BLaER1 treated with 17β-estradiol and CSF1 and Interleukin-3, amounts not matched to agents 10 nM and 100 nM (cell line): ENCODE data around the gene FSTL4.

ENCODE experiments used
- H3K27ac ChIP-seq, 11 experiments: shearing (Covaris generic); formaldehyde crosslinking; 2 replicates each; pipeline ENCODE4 v1.8.1; 2022
- H3K27me3 ChIP-seq, 11 experiments: shearing (Covaris generic); formaldehyde crosslinking; 2 replicates each; pipeline ENCODE4 v1.8.1; 2022
- H3K36me3 ChIP-seq, 11 experiments: shearing (Covaris generic); formaldehyde crosslinking; 2 replicates each; pipeline ENCODE4 v1.8.1; 2022
- H3K4me1 ChIP-seq, 10 experiments: shearing (Covaris generic); formaldehyde crosslinking; 2 replicates each; pipeline ENCODE4 v1.8.1; 2022
- H3K4me2 ChIP-seq, 11 experiments: shearing (Covaris generic); formaldehyde crosslinking; 2 replicates each; pipeline ENCODE4 v1.8.1; 2022
- H3K4me3 ChIP-seq, 10 experiments: shearing (Covaris generic); formaldehyde crosslinking; 2 replicates each; pipeline ENCODE4 v1.8.1; 2022
- H3K9ac ChIP-seq, 11 experiments: shearing (Covaris generic); formaldehyde crosslinking; 2 replicates each; pipeline ENCODE4 v1.8.1; 2022
- H3K9me3 ChIP-seq, 11 experiments: shearing (Covaris generic); formaldehyde crosslinking; replicated peaks in 1 of 11; 2 replicates each; pipeline ENCODE4 v1.8.1; 2022
- H4K20me1 ChIP-seq, 11 experiments: shearing (Covaris generic); formaldehyde crosslinking; 2 replicates each; pipeline ENCODE4 v1.8.1; 2022
- Cebpa-rat ChIP-seq, 11 experiments: shearing (Covaris generic); IDR thresholded peaks; 2 replicates each; pipeline ENCODE4 v1.8.1; 2022

Gene FSTL4

DNA sequence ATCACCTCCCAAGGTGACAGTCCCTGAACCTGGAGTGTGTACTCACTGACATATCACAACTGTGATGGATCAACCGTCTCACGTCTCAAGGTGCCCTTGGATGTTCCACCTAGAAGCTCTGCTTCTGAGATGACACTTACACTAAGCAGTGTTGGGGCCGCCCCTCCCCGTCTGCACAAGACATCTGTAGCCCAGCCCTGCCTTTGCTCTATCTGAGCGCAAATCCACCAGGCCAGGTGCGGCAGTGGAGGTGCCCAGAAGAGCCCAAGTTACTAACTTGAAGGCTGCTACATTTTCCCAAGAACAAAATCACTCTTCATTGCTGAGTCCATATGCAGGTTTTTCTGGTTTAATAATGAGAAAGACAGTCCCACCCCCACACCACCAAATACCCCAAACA is 148.3 kb downstream of the FSTL4 start:
- Histone ChIP-seq H3K9ac (no peak overlapping the region), H3K9me3 (no peaks in the 10 kb centered on the region), H3K36me3 (no peaks in the 10 kb centered on the region), H4K20me1 (no peaks in the 10 kb centered on the region), H3K4me3 (no peak overlapping the region), H3K27me3 (no peaks in the 10 kb centered on the region), H3K4me1 (peaks cover 18 to 56% (median 37%) of the 10 kb centered on the region in 10 experiments), H3K27ac (0 out of 22 replicates have a peak overlapping the region, but pooled peaks of 1 of the 11 experiments have one; percentile 19), H3K4me2 (no peak overlapping the region; a peak in 2 of 22 replicates)
- no peak for TF ChIP-seq Cebpa-rat (IDR thresholded peaks at IDR 0.05)

DNA sequence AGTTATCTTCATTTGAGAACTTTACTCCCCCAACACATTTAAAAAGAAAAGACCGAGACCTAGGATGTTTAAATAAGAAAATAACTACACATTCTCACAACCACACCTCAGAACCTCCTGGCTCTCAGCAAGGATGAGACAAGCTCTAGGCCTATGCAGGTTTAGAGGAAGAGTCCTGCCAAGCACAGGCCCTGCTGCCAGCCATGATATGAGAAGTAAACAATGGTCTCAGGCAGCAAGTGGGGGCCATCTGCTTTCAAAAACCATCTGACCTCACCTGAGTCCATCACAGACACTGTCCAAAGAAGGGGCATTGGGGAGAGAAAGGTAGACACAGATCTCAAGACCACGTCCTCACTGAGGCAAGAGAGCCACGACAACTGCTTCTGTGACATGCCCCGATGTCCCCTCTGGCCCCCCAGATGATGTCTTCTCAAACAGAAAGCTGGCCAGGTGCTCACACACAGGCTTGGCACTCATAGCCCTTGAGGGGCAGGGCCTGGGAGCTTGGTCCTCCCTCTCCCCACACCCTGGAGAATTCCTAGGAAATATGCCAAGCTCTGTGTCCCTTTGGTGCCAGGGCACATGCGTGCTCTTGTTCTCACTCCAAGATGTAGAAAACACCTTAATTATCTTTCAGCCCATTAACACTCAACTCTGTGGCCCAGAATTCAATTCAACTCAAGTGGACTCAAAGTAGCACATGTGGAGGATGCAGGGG is 150.4 kb downstream of the FSTL4 start:
- H3K4me1 ChIP-seq, result peaks cover 10 to 36% (median 24%) of the 10 kb centered on the region in 10 experiments
- no peaks in the 10 kb centered on the region for H3K9me3 ChIP-seq

DNA sequence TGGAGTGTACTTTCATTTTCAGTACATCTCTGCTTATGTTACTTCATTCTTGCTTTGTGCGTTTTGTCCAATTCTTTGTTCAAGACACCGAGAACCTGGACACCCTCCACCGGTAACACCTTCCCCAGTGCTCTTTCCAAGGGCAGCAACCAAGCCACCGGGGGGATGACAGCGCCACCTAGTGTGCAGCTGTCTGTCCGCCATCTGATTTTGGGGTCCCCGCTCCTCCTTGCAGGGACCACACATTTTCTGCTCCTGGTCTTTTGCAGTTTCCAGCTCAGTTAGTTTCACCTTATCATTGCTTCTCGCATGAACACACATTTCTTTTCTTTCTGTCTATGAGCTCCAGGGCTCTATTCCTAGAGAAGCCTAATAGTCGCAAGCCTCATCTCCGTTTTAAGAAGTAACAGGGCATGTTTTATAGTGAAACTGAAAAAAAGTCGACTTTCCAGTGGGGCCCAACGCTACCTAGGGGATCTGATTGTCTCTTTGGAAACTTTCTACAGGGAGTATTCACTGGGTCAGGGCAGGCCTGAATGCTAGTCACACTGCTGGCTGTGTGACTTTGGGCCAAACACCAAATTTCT is 152.1 kb downstream of the FSTL4 start:
- Histone ChIP-seq H4K20me1 (no peaks in the 10 kb centered on the region), H3K4me1 (peaks cover 0 to 19% (median 7%) of the 10 kb centered on the region in 10 experiments; a peak in 12 of 20 replicates), H3K27ac (no peak overlapping the region), H3K9ac (no peak overlapping the region), H3K4me2 (peak overlapping the region in 5 of 11 experiments; percentile 6 to 50 (median 36); a peak in 7 of 22 replicates), H3K27me3 (no peaks in the 10 kb centered on the region), H3K9me3 (no peaks in the 10 kb centered on the region), H3K36me3 (no peaks in the 10 kb centered on the region), H3K4me3 (no peak overlapping the region)
- TF ChIP-seq Cebpa-rat (IDR thresholded peaks at IDR 0.05), result no peak

More for the DNA sequence above, 150.4 kb downstream of the FSTL4 start:
- TF ChIP-seq Cebpa-rat (IDR thresholded peaks at IDR 0.05), result no peak
- Histone ChIP-seq H3K9ac (no peak overlapping the region), H3K4me3 (no peak overlapping the region), H3K27me3 (no peaks in the 10 kb centered on the region), H4K20me1 (no peaks in the 10 kb centered on the region), H3K27ac (no peak overlapping the region), H3K4me2 (no peak overlapping the region), H3K36me3 (no peaks in the 10 kb centered on the region)

DNA sequence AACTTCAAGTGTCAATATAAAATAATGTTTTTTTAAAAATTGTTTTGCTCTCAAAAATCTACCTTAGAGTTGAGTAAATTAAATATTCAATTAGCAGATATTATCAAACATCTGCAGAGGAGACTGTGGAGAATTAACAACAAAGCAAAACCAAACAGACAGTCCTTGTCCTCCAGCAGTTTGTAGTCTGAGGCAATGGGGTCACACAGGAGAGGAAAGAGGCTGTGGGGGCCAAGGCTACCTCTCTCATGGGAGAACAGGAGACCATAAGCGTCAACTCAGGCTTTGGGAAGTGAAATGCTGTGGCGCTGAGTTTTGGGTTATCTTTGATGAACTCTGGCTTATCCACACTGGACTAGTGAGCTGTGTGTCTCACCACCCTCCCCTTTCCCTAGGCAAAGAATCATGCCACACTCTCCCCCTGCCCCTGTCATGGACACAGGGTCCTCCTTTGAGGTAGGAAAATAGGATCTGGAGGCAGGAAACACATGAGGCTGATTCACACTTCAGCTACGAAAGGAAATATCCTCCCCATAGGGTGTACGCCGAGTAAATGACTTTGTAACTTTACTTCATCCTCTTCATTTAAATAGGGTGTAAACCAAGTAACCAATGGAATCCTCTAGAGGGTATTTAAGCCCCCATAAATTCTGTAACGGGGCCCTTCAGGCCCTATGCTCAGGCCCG is 152.7 kb downstream of the FSTL4 start:
- Histone ChIP-seq H3K4me1 (peaks cover 0 to 14% (median 4%) of the 10 kb centered on the region in 10 experiments; a peak in 6 of 20 replicates), H3K4me3 (no peak overlapping the region), H3K36me3 (no peaks in the 10 kb centered on the region), H3K27me3 (no peaks in the 10 kb centered on the region), H3K9me3 (no peaks in the 10 kb centered on the region), H3K27ac (no peak overlapping the region), H3K4me2 (peak overlapping the region in 5 of 11 experiments; percentile 6 to 50 (median 36); a peak in 7 of 22 replicates), H4K20me1 (no peaks in the 10 kb centered on the region), H3K9ac (no peak overlapping the region)
- TF ChIP-seq Cebpa-rat (IDR thresholded peaks at IDR 0.05), result no peak

DNA sequence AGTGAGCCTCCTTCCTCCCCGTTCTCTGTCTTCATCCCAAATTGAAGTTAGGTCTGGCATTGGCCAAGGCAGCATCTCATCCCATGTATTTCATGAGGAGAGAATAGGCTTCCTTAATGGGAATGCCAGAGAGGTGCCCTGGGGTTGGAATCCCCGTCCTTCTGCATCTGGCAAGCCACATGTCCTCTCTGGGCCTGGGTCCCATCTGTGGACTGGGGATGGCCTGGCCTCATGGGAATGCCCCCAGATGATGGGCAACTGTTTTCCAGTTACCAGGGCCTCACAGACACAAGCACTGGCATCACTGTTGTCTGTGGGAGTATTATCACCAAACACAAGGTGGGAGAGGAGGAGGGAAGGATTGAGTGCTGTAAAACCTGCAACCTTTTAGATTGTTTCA is 153.9 kb downstream of the FSTL4 start:
- Histone ChIP-seq H3K9ac (no peak overlapping the region), H3K27me3 (no peaks in the 10 kb centered on the region), H3K4me3 (no peak overlapping the region), H3K4me1 (peaks cover 0 to 10% (median 3%) of the 10 kb centered on the region in 10 experiments; a peak in 5 of 20 replicates), H3K36me3 (no peaks in the 10 kb centered on the region), H4K20me1 (no peaks in the 10 kb centered on the region), H3K27ac (no peak overlapping the region), H3K4me2 (no peak overlapping the region), H3K9me3 (no peaks in the 10 kb centered on the region)
- no peak for TF ChIP-seq Cebpa-rat (IDR thresholded peaks at IDR 0.05)

DNA sequence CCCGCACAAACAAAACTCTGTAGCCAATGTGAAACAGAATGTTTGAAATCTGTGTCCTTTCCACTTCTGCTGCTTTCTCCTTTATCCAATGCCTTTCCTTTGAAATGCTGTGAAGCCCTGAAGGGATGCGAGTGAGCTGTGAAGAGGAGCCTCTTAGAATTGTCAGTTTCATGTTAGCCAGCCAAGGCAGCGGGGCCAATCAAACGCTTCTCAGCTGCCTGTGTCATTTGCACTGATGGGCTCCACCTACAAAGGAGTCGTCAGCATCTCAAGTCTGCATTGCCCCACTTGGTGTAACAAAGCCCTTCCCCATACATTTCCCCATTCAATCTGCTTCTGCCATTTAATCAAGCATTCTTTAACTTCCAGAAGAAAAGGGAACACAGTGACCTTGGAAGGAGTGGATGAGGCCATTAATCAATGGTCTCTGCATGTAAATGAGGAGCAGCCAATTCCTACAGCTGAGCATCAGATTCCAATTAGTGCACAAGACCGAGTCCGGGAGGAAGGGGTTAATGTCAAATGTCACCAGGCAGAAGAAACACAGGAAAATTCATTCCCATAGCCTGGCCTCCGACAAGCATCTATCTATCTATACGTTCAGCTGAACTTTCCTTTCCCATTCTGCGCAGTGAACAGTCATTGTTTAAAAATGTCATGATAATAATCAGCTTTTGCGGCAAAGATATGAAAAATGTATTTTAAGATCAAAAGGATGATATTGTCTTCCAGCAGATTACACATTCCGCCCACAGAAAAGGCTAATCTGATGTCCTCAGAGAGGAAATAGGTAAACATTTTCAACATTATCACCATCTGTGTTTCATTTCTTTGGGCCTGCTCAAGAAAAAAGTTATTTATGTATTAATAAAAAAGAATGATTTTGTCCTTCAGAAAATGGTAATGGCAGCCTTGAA is 154.6 kb downstream of the FSTL4 start:
- Histone ChIP-seq H3K4me2 (no peak overlapping the region), H3K27me3 (no peaks in the 10 kb centered on the region), H3K9ac (no peak overlapping the region), H3K36me3 (no peaks in the 10 kb centered on the region), H4K20me1 (no peaks in the 10 kb centered on the region), H3K27ac (no peak overlapping the region), H3K4me1 (peaks cover 0 to 10% (median 3%) of the 10 kb centered on the region in 10 experiments; a peak in 5 of 20 replicates), H3K9me3 (no peaks in the 10 kb centered on the region), H3K4me3 (no peak overlapping the region)
- no peak for TF ChIP-seq Cebpa-rat (IDR thresholded peaks at IDR 0.05)

DNA sequence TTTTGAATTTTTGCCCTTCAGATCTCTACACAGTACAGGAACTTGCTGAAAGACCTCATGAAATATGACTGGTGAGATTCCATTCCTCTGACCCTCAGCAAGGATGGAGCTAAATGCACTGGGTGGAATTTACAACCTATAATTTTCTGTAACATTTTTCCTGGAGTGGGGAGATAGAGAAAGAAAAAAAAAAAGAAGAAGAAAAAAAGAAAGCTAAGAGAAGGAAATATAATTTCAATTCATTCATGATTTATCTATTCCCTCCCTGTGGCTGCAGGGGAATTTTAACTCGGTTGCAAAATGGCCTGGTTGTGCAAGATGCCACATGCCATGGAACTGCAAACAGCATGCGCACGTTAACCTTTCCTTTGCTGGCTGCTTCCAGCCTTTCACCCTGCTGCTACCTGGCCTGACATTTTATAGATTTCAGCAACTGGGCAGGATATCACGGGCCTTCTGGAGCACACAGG is 155.4 kb downstream of the FSTL4 start:
- H3K9ac ChIP-seq, result no peak overlapping the region
- H3K9me3 ChIP-seq, result no peaks in the 10 kb centered on the region
- no peak overlapping the region for H3K4me3 ChIP-seq
- no peak overlapping the region for H3K27ac ChIP-seq
- H3K4me1 ChIP-seq, result peaks cover 0 to 10% (median 3%) of the 10 kb centered on the region in 10 experiments; a peak in 5 of 20 replicates
- no peaks in the 10 kb centered on the region for H3K27me3 ChIP-seq
- H4K20me1 ChIP-seq, result no peaks in the 10 kb centered on the region
- no peaks in the 10 kb centered on the region for H3K36me3 ChIP-seq
- TF ChIP-seq Cebpa-rat (IDR thresholded peaks at IDR 0.05), result no peak
- H3K4me2 ChIP-seq, result no peak overlapping the region

DNA sequence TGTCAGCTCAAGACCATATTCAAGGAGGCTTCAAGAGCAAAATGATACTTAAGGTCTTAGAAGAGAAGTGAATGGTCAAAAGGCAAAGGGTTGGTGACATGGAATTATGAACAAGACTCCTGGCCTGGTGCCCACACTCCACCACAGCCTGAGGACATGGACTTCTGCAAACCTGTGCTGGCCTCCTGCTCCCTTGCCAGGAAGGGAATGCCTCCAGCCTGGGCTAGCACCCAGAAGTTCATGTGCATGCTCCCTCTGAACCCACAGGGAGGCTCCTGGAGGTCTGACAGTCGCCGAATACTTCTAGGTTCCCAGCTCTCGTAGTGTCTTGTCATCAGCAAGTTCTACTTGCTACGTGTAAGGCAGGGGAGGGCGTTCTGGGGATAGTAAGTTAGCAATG is 156.7 kb downstream of the FSTL4 start:
- Histone ChIP-seq H3K36me3 (no peaks in the 10 kb centered on the region), H3K9ac (no peak overlapping the region), H3K4me1 (peaks cover 0 to 11% (median 5%) of the 10 kb centered on the region in 10 experiments; a peak in 11 of 20 replicates)

More for the DNA sequence above, 156.7 kb downstream of the FSTL4 start:
- no peak overlapping the region for H3K27ac ChIP-seq
- no peak overlapping the region for H3K4me2 ChIP-seq
- H3K27me3 ChIP-seq, result no peaks in the 10 kb centered on the region
- TF ChIP-seq Cebpa-rat (IDR thresholded peaks at IDR 0.05), result no peak
- H4K20me1 ChIP-seq, result no peaks in the 10 kb centered on the region
- no peak overlapping the region for H3K4me3 ChIP-seq
- no peaks in the 10 kb centered on the region for H3K9me3 ChIP-seq
